HG03571 (cell line): Measurements from ENCODE around the gene DENND5B.
"Not testable (repeated sequence)": the region's sequence is repeated elsewhere in the genome, so short reads cannot be mapped to it uniquely, and the experiment has no call there.

Source experiments
- ATAC-seq: cut with Tn5 transposase; IDR thresholded peaks from one replicate; pipeline ENCODE4 v1.9.1; 2021; ENCODE audit not compliant: unreplicated experiment

Gene DENND5B

GRCh38 chr12:31508436-31509150 lies 82.3 kb downstream of the DENND5B start:
- no peak for ATAC-seq

GRCh38 chr12:31507966-31508365 lies 83.0 kb downstream of the DENND5B start:
- no peak for ATAC-seq

- no peak for ATAC-seq
Observed at GRCh38 chr12:31506515-31507306, 84.2 kb downstream of the DENND5B start.

GRCh38 chr12:31504625-31505222 lies 86.2 kb downstream of the DENND5B start:
- ATAC-seq = no peak

GRCh38 chr12:31501014-31501413 lies 89.9 kb downstream of the DENND5B start:
- ATAC-seq = not testable (repeated sequence)

GRCh38 chr12:31499567-31499966 lies 91.4 kb downstream of the DENND5B start:
- no peak for ATAC-seq

GRCh38 chr12:31498424-31498823 lies 92.5 kb downstream of the DENND5B start:
- no peak for ATAC-seq

GRCh38 chr12:31496257-31496656 lies 94.7 kb downstream of the DENND5B start:
- no peak for ATAC-seq

- ATAC-seq = no peak
Observed at GRCh38 chr12:31494455-31494854, 96.5 kb downstream of the DENND5B start.

GRCh38 chr12:31492599-31493196 lies 98.2 kb downstream of the DENND5B start:
- no peak for ATAC-seq

GRCh38 chr12:31491841-31492598 lies 98.9 kb downstream of the DENND5B start:
- ATAC-seq = no peak

GRCh38 chr12:31491241-31491794 lies 99.6 kb downstream of the DENND5B start:
- no peak for ATAC-seq

GRCh38 chr12:31488737-31489338 lies 102.1 kb downstream of the DENND5B start:
- no peak for ATAC-seq

GRCh38 chr12:31485571-31485970 lies 105.4 kb downstream of the DENND5B start:
- no peak for ATAC-seq

- ATAC-seq = no peak
Observed at GRCh38 chr12:31482816-31483215, 108.1 kb downstream of the DENND5B start.

- ATAC-seq = no peak
Observed at GRCh38 chr12:31481415-31481814, 109.5 kb downstream of the DENND5B start.

- ATAC-seq = no peak
Observed at GRCh38 chr12:31479516-31480210, 111.3 kb downstream of the DENND5B start.

GRCh38 chr12:31478898-31479297 lies 112.0 kb downstream of the DENND5B start:
- no peak for ATAC-seq

GRCh38 chr12:31478425-31478824 lies 112.5 kb downstream of the DENND5B start:
- no peak for ATAC-seq
